ENCODE results near the gene BAZ2B. TPM values are rescaled to one million over a fixed set of nuclear protein-coding genes. Genes with fewer than 3 reads are reported as not detected.

BAZ2B gene
- total RNA-seq, 1 experiment from 2014 or later: 54.9 TPM

DNA sequence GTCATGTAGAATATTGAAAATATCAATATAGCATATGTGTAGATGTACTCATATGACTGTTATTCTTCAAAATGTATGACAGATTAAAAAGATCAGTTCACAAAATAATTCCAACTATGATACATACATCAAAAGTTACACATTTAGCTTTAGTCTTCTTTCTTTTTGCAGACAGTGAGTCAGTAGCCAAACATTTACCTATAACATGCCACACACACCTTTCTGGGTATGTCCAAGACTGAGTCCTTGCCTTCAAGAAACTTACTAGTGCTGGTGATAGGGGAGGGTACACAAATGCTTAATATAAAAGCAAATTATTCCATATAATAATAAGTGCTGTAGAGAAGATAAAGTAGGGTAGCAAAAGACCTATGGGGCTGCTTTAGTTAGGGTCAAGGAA, 176.9 kb downstream of the BAZ2B start:
- no peak overlapping the region for H3K18ac ChIP-seq (ENCODE audit: insufficient read length, low read depth, low read length)
- no peaks in the 10 kb centered on the region for H3K23me2 ChIP-seq (ENCODE audit: insufficient read length, low read depth, low read length, poor library complexity, severe bottlenecking)
- no peaks in the 10 kb centered on the region for H3K4me1 ChIP-seq (ENCODE audit: insufficient read depth, low read length)
- no peaks in the 10 kb centered on the region for H3K27me3 Mint-ChIP-seq (ENCODE audit: low read depth)
- H3K56ac ChIP-seq (ENCODE audit: insufficient read length, low read depth, low read length): no peak overlapping the region
- no peak overlapping the region for H2AFZ ChIP-seq (ENCODE audit: low read length)
- H3K23ac ChIP-seq (ENCODE audit: insufficient read length, low read depth, low read length): no peak overlapping the region
- H3K27ac ChIP-seq (ENCODE audit: insufficient read length, low read depth, low read length): no peak overlapping the region
- H3K79me2 ChIP-seq (ENCODE audit: insufficient read depth, low read length): no peaks in the 10 kb centered on the region
- H3K4me1 Mint-ChIP-seq: no peaks in the 10 kb centered on the region
- H3K14ac ChIP-seq (ENCODE audit: insufficient read depth, low read length): no peak overlapping the region
- no peak overlapping the region for H2AK5ac ChIP-seq (ENCODE audit: insufficient read length, low read length)
- no peaks in the 10 kb centered on the region for H3K79me1 ChIP-seq (ENCODE audit: insufficient read depth, low read depth, low read length, poor library complexity, severe bottlenecking)
- no peaks in the 10 kb centered on the region for H4K20me1 ChIP-seq (ENCODE audit: control insufficient read depth, insufficient read depth, insufficient read length)
- H4K5ac ChIP-seq (ENCODE audit: insufficient read length, low read depth, low read length): no peak overlapping the region
- no peak overlapping the region for H3K4me3 Mint-ChIP-seq
- H3K4me2 ChIP-seq (ENCODE audit: insufficient read depth, insufficient read length, low read length): no peak overlapping the region
- H2BK5ac ChIP-seq (ENCODE audit: insufficient read length, low read length): no peak overlapping the region
- H3K27me3 ChIP-seq (ENCODE audit: insufficient read depth, low read length): no peaks in the 10 kb centered on the region
- no peak for DNase-seq
- H3K9me3 ChIP-seq (ENCODE audit: control insufficient read depth, low read depth, low read length): no peaks in the 10 kb centered on the region
- H2BK15ac ChIP-seq (ENCODE audit: low read depth, low read length): no peak overlapping the region
- H3K4ac ChIP-seq (ENCODE audit: low read depth, low read length): no peak overlapping the region
- no peak overlapping the region for H3T11ph ChIP-seq (ENCODE audit: low read length)
- no peak overlapping the region for H4K91ac ChIP-seq (ENCODE audit: insufficient read length, low read depth, low read length)
- no peak overlapping the region for H2BK20ac ChIP-seq (ENCODE audit: low read depth, low read length, poor library complexity, severe bottlenecking)
- no peak for TF ChIP-seq CTCF (conservative IDR thresholded peaks at IDR 0.05)
- H3K36me3 Mint-ChIP-seq (ENCODE audit: insufficient read depth in 1 of 3, low read depth in 3 of 3): peaks cover 12 to 42% (median 34%) of the 10 kb centered on the region in 3 experiments; a peak in 6 of 7 replicates
- H3K9me3 Mint-ChIP-seq: no peaks in the 10 kb centered on the region
- H2BK120ac ChIP-seq (ENCODE audit: low read depth, low read length, poor library complexity, severe bottlenecking): no peak overlapping the region
- no peak overlapping the region for H3K27ac Mint-ChIP-seq
- no peak overlapping the region for H4K8ac ChIP-seq (replicated peaks; ENCODE audit: insufficient read length, low read depth, low read length)
- no peak overlapping the region for H3K9ac ChIP-seq (ENCODE audit: extremely low read depth, insufficient read length, low read length)
- H2BK12ac ChIP-seq (ENCODE audit: insufficient read length, low read depth, low read length): no peak overlapping the region

All from H9 (cell line).